ENCODE data around the gene NAT8L. TPM values are rescaled to one million over a fixed set of nuclear protein-coding genes. Genes with fewer than 3 reads are reported as not detected.

The NAT8L gene
- total and polyA plus RNA-seq, 4 donors = 8.8 to 62.2 (median 37.1) TPM

- Histone ChIP-seq H3K9me3 (ENCODE audit: control insufficient read depth, insufficient read depth, low read length) (no peaks in the 10 kb centered on the region), H3K4me3 (ENCODE audit: low read depth, low read length) (no peak overlapping the region), H3K4me1 (ENCODE audit: control insufficient read depth, insufficient read depth, low read length) (peaks cover 95% of the 10 kb centered on the region), H3K36me3 (ENCODE audit: control insufficient read depth, insufficient read depth, low read length) (peaks cover 78% of the 10 kb centered on the region), H3K27ac (ENCODE audit: low read depth, low read length) (no peak overlapping the region), H3K27me3 (ENCODE audit: control insufficient read depth, insufficient read depth, low read length) (no peaks in the 10 kb centered on the region)
- no peak for DNase-seq (ENCODE audit: low read depth in 4 of 6, low spot score in 6 of 6)
- WGBS (ENCODE audit: insufficient coverage) = 72% methylated on average over 10 of the region's 17 CpGs
Measured at GRCh38 chr4:2069161-2069971, 10.2 kb downstream of the NAT8L start.

GRCh38 chr4:2069986-2070385 lies 10.9 kb downstream of the NAT8L start:
- Histone ChIP-seq H3K4me3 (ENCODE audit: low read depth, low read length) (no peak overlapping the region), H3K9me3 (ENCODE audit: control insufficient read depth, insufficient read depth, low read length) (no peaks in the 10 kb centered on the region), H3K36me3 (ENCODE audit: control insufficient read depth, insufficient read depth, low read length) (peaks cover 72% of the 10 kb centered on the region), H3K4me1 (ENCODE audit: control insufficient read depth, insufficient read depth, low read length) (peaks cover 90% of the 10 kb centered on the region), H3K27me3 (ENCODE audit: control insufficient read depth, insufficient read depth, low read length) (no peaks in the 10 kb centered on the region), H3K27ac (ENCODE audit: low read depth, low read length) (no peak overlapping the region)
- no peak for DNase-seq (ENCODE audit: low read depth in 4 of 6, low spot score in 6 of 6)
- WGBS (ENCODE audit: insufficient coverage) = 66% methylated on average over 14 of the region's 14 CpGs

GRCh38 chr4:2070421-2071251 lies 11.5 kb downstream of the NAT8L start:
- Histone ChIP-seq H3K4me3 (ENCODE audit: low read depth, low read length) (no peak overlapping the region), H3K9me3 (ENCODE audit: control insufficient read depth, insufficient read depth, low read length) (no peaks in the 10 kb centered on the region), H3K27ac (ENCODE audit: low read depth, low read length) (peak overlapping the region; percentile 84), H3K4me1 (ENCODE audit: control insufficient read depth, insufficient read depth, low read length) (peaks cover 84% of the 10 kb centered on the region), H3K36me3 (ENCODE audit: control insufficient read depth, insufficient read depth, low read length) (peaks cover 65% of the 10 kb centered on the region), H3K27me3 (ENCODE audit: control insufficient read depth, insufficient read depth, low read length) (no peaks in the 10 kb centered on the region)
- WGBS (ENCODE audit: insufficient coverage) = 77% methylated on average over 13 of the region's 22 CpGs
- no peak for DNase-seq (ENCODE audit: low read depth in 4 of 6, low spot score in 6 of 6)

GRCh38 chr4:2071252-2071911 lies 12.3 kb downstream of the NAT8L start:
- Histone ChIP-seq H3K4me3 (ENCODE audit: low read depth, low read length) (no peak overlapping the region), H3K9me3 (ENCODE audit: control insufficient read depth, insufficient read depth, low read length) (no peaks in the 10 kb centered on the region), H3K36me3 (ENCODE audit: control insufficient read depth, insufficient read depth, low read length) (peaks cover 63% of the 10 kb centered on the region), H3K27ac (ENCODE audit: low read depth, low read length) (peak overlapping the region; percentile 84), H3K27me3 (ENCODE audit: control insufficient read depth, insufficient read depth, low read length) (no peaks in the 10 kb centered on the region), H3K4me1 (ENCODE audit: control insufficient read depth, insufficient read depth, low read length) (peaks cover 76% of the 10 kb centered on the region)
- no peak for DNase-seq (ENCODE audit: low read depth in 4 of 6, low spot score in 6 of 6)
- WGBS (ENCODE audit: insufficient coverage) = 21% methylated on average over 16 of the region's 16 CpGs

- Histone ChIP-seq H3K4me3 (ENCODE audit: low read depth, low read length) (no peak overlapping the region), H3K4me1 (ENCODE audit: control insufficient read depth, insufficient read depth, low read length) (peaks cover 75% of the 10 kb centered on the region), H3K36me3 (ENCODE audit: control insufficient read depth, insufficient read depth, low read length) (peaks cover 58% of the 10 kb centered on the region), H3K9me3 (ENCODE audit: control insufficient read depth, insufficient read depth, low read length) (no peaks in the 10 kb centered on the region), H3K27ac (ENCODE audit: low read depth, low read length) (peak overlapping the region; percentile 84), H3K27me3 (ENCODE audit: control insufficient read depth, insufficient read depth, low read length) (no peaks in the 10 kb centered on the region)
- WGBS (ENCODE audit: insufficient coverage) = 29% methylated on average over 25 of the region's 28 CpGs
- DNase-seq (ENCODE audit: low read depth in 4 of 6, low spot score in 6 of 6) = peak in 4 of 6 donors; percentile 59 to 90 (median 82)
Measured at GRCh38 chr4:2071912-2072867, 13.1 kb downstream of the NAT8L start.

- DNase-seq (ENCODE audit: low read depth in 4 of 6, low spot score in 6 of 6) = no peak
- H3K27me3 ChIP-seq (ENCODE audit: control insufficient read depth, insufficient read depth, low read length) = no peaks in the 10 kb centered on the region
- H3K27ac ChIP-seq (ENCODE audit: low read depth, low read length) = peak overlapping the region; percentile 59
- peaks cover 74% of the 10 kb centered on the region for H3K4me1 ChIP-seq (ENCODE audit: control insufficient read depth, insufficient read depth, low read length)
- H3K4me3 ChIP-seq (ENCODE audit: low read depth, low read length) = no peak overlapping the region
- peaks cover 48% of the 10 kb centered on the region for H3K36me3 ChIP-seq (ENCODE audit: control insufficient read depth, insufficient read depth, low read length)
- H3K9me3 ChIP-seq (ENCODE audit: control insufficient read depth, insufficient read depth, low read length) = no peaks in the 10 kb centered on the region
- 85% methylated on average over 18 of the region's 20 CpGs for WGBS (ENCODE audit: insufficient coverage)
Measured at GRCh38 chr4:2072971-2073807, 14.1 kb downstream of the NAT8L start.

- H3K27me3 ChIP-seq (ENCODE audit: control insufficient read depth, insufficient read depth, low read length) = no peaks in the 10 kb centered on the region
- peaks cover 40% of the 10 kb centered on the region for H3K36me3 ChIP-seq (ENCODE audit: control insufficient read depth, insufficient read depth, low read length)
- WGBS (ENCODE audit: insufficient coverage) = 85% methylated on average over 17 of the region's 20 CpGs
- no peak for DNase-seq (ENCODE audit: low read depth in 4 of 6, low spot score in 6 of 6)
- no peaks in the 10 kb centered on the region for H3K9me3 ChIP-seq (ENCODE audit: control insufficient read depth, insufficient read depth, low read length)
- no peak overlapping the region for H3K4me3 ChIP-seq (ENCODE audit: low read depth, low read length)
- peaks cover 72% of the 10 kb centered on the region for H3K4me1 ChIP-seq (ENCODE audit: control insufficient read depth, insufficient read depth, low read length)
- H3K27ac ChIP-seq (ENCODE audit: low read depth, low read length) = no peak overlapping the region
Measured at GRCh38 chr4:2073808-2074481, 14.8 kb downstream of the NAT8L start.

GRCh38 chr4:2074588-2074987 lies 15.5 kb downstream of the NAT8L start:
- H3K27me3 ChIP-seq (ENCODE audit: control insufficient read depth, insufficient read depth, low read length) = no peaks in the 10 kb centered on the region
- peaks cover 65% of the 10 kb centered on the region for H3K4me1 ChIP-seq (ENCODE audit: control insufficient read depth, insufficient read depth, low read length)
- WGBS (ENCODE audit: insufficient coverage) = 85% methylated on average over 10 of the region's 11 CpGs
- H3K4me3 ChIP-seq (ENCODE audit: low read depth, low read length) = no peak overlapping the region
- no peak overlapping the region for H3K27ac ChIP-seq (ENCODE audit: low read depth, low read length)
- peaks cover 34% of the 10 kb centered on the region for H3K36me3 ChIP-seq (ENCODE audit: control insufficient read depth, insufficient read depth, low read length)
- H3K9me3 ChIP-seq (ENCODE audit: control insufficient read depth, insufficient read depth, low read length) = no peaks in the 10 kb centered on the region
- DNase-seq (ENCODE audit: low read depth in 4 of 6, low spot score in 6 of 6) = no peak

Data from spinal cord (tissue), 10 donors.